ENCODE data around the gene LEO1. TPM values are rescaled to one million over a fixed set of nuclear protein-coding genes. Genes with fewer than 3 reads are reported as not detected.

The LEO1 gene
- total RNA-seq: 28.6 and 43.9 TPM in 2 replicates

GRCh38 chr15:51971375-51972133, at the start of gene LEO1:
TSS of gene LEO1 (minus strand) at chr15:51971778. CDS start at chr15:51971745, 33 bp downstream.

GRCh38 chr15:52018693-52019393, 47.3 kb upstream of the LEO1 start, which contains the start of gene MAPK6:
TSS of gene MAPK6 (plus strand) at chr15:52019219. CDS start at chr15:52046461, 27,242 bp downstream.

Other genes with a start within 250 kb of the LEO1 start
- 11.1 and 18.8 TPM in 2 replicates for gene LYSMD2, start 234.1 kb downstream of the LEO1 start, total RNA-seq
- gene TMOD2, start 220.2 kb downstream of the LEO1 start, total RNA-seq: 2.3 and 4.1 TPM in 2 replicates
- 56.8 and 70.8 TPM in 2 replicates for gene TMOD3, start 142.1 kb downstream of the LEO1 start, total RNA-seq
- gene MAPK6, start 47.4 kb upstream of the LEO1 start, total RNA-seq: 40.3 and 56.4 TPM in 2 replicates
- 0.32 and 0.46 TPM in 2 replicates for gene BCL2L10, start 141.0 kb upstream of the LEO1 start, total RNA-seq
- 24.4 and 36.0 TPM in 2 replicates for gene GNB5, start 219.6 kb upstream of the LEO1 start, total RNA-seq

All from epithelial cell of umbilical artery (primary cell).